RPMI8226 (cell line): ENCODE data around the gene FHOD3.
"Not testable (repeated sequence)": the region's sequence is repeated elsewhere in the genome, so short reads cannot be mapped to it uniquely, and the experiment has no call there.

Experiments
- DNase-seq: peaks from one replicate; pipeline ENCODE4 v3.0.0-alpha.2; 2015

The FHOD3 gene

GRCh38 chr18:36352384-36352783 lies 54.9 kb downstream of the FHOD3 start:
- DNase-seq: no peak

DNA sequence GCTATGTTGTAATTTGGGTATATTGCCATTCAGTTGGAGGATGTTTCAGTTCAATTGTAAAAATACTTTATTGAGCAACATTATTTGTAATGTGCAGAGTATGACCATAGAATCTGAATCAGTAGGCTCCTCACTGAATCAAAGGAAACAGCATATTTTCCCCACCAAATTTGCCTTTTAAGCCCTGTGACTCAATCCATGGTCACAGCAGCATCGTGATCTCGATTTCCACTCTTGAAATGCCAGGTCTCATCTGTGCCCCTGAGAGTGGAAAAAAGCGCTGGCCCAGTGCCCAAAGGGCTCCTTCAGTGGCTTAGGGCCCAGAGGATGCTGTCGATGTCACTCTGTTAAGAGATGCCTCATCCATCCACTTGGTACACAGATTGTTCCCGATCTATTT lies 57.5 kb downstream of the FHOD3 start:
- no peak for DNase-seq

DNA sequence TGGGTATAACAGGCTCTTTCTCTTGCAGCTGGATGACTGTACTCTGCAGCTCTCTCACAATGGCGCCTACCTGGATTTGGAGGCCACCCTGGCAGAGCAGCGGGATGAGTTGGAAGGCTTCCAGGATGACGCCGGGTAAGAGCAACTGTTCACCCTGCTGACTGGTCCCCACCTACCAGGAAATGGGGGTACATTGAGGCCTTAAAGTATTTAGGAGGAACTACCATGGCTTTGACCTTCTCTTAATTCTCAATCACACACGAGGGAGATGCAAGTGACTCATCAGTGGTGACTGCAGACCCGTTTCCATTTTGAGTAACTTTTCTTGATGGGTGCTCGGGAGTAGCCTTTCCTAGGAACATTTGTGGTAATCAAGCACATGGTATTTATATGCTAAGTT lies 58.0 kb downstream of the FHOD3 start:
- DNase-seq: no peak

GRCh38 chr18:36356741-36357140 lies 59.2 kb downstream of the FHOD3 start:
- not testable (repeated sequence) for DNase-seq

DNA sequence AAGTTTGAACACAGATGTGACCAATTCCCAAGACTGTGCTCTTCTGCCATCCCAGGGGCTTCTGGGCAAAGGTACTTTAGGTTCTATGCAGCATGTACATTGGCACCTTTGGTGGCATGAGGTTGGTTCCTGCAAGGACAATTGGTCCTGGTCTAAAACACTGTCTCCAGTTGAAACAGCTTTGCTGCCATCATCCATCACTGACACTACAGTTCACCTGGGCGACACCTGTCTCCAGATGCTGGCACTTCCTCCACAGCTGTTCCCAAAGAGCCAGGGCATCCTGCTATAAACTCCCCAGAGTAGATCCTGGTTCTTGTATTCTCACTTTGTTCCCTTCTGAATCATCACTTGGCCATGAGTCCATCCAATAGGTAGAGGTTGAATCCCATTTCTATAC lies 60.6 kb downstream of the FHOD3 start:
- no peak for DNase-seq

DNA sequence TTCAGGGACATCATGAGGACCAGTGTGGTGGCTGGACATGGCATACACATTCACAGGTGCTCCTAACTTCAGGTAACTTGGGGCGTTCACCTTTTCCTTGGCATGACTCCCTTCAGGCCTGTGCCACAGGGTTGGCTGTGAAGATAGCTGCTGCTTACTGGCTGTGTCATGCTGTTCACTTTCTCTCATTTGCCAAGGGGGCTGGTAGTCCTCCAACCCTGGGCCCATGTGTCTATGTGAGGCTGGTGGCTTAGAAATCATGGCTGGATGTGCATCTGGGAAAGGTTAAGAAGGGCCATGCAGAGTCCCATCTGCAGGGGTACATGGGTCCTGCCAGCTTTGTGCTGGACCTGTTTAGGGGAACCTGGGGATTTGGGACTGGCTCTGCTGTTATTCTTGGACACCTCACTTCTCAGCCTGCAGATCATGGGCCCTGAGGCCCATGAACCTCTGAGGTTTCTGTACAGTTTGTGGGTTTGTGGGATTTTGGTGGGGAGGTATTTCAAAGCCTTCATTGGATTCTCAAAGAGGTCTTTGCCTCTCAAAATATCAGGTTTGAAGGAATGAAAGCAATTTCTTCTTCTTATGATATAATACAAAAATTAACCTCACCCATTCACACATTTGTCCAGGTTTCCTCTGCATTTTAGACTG lies 62.9 kb downstream of the FHOD3 start:
- peak; percentile 26 for DNase-seq

- no peak for DNase-seq
Observed at GRCh38 chr18:36364911-36365624, 67.6 kb downstream of the FHOD3 start.

DNA sequence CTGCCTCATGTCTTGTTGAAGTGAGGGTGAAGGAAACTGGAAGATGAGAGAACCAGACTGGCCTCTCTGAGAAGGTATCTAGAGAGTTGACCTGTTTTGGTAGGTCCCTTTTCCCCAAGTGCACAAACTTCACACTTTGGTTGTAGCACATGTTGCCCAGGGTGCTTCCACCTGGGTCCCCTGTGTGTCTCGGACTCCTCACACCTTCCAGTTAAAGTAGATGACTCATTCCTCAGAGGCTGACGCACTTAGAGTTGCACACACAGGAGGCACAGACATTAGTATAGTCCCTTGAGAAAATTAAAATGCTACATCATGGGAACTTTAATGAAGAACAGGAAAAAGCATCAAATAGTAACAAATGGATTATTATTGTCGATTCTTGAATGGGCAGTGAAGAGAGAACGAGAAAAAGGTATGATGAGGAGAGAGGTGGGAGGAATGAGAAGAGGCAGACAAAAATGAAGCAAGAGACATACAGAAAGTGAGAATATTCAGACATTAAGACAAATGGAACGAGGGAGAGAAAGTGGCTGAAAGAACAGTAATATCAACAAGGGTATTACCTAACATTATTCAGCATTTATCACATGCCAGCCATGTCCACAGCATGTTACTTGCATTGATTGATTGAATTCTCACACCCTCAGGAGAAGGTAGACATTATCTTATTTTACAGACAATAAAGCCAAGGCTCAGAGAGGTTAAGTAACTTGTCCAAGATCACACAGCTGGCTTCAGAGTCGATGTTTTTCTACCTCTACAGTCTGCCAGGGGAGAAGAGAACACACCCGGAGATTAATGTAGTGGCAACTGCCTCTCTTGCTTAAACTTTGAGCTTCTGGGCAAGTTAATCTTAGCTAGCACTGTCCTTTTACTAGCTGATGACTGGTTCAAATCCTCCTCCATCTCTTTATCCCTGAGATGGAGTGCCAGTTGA lies 68.6 kb downstream of the FHOD3 start:
- DNase-seq: no peak

- DNase-seq: no peak
Observed at GRCh38 chr18:36366994-36367839, 69.7 kb downstream of the FHOD3 start.

DNA sequence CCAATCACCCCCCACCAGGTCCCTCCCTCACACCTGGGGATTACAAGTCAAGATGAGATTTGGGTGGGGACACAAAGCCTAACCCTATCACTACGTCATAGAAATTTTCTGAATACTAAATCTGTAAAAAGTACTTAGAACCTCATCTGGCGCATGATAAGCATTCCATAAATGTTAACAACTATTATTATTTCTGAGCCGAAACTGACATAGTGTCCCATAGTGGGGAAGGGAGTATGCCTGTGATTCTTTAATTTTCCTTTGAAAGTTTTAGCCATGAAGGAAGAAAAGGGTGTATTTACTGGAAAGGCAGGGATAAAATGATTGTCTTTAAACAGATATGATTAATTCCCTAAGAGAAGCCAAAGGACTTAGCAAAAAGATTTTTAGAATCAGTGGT lies 71.4 kb downstream of the FHOD3 start:
- no peak for DNase-seq

- DNase-seq: peak; percentile 10
Observed at GRCh38 chr18:36372903-36373311, 75.4 kb downstream of the FHOD3 start.

GRCh38 chr18:36374262-36374661 lies 76.7 kb downstream of the FHOD3 start:
- DNase-seq: no peak

DNA sequence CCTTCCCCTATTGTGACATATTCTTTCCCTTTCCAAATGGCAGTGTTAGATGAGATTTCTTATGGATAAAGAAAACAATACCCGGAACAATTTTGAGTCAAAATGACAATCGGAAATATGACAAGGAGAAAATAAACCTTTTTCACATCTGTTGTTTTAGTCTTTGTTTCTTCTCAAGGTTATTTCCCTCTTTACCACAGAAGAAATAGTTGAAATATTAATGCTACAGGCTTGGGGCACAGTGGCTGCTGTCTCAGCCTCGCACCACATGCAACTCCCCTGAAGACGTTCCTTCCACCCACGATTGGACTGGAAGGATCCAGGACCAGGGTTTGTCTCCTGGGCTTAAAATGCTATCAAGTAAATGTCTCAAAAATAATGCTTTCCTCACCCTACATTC lies 77.6 kb downstream of the FHOD3 start:
- DNase-seq: no peak

DNA sequence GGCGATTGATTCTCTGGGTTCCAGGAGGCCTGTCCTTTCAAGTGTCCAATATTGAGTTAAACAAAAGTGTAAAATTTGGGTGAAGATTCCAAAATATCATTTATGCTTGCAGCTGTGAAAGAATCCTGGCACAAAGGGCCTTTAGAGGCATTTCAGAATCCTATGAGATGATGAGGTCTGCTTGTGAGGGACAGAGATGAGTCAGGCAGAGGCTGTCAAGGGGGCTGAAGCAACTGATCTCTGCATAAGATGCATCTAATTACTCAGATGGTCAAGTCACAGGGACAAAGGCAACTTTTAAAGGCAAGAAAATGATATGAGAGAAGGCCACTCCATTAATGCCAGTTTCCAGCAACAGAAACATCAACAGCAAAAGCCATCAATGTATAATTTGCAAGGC lies 78.8 kb downstream of the FHOD3 start:
- DNase-seq: no peak

GRCh38 chr18:36377626-36378025 lies 80.1 kb downstream of the FHOD3 start:
- DNase-seq: no peak

DNA sequence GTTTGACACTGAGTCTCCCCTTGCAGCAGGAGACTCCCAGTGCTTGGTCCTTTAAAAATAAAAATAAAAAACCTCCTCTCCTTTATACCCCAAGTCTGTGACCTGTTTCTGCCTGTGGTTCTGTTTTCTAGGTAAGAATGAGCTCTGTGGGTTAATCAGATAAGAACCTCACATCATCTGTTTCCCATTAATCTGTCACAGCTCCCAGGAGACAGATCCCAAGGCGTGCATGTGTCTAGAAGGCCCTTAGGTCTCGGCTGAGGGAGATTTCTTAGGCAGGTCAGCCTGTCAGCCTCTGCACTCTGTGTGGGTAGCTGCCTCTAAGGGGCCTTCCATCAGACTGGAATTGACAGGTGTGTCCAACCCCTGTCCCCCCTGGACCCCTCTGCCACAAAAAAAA lies 80.7 kb downstream of the FHOD3 start:
- no peak for DNase-seq

DNA sequence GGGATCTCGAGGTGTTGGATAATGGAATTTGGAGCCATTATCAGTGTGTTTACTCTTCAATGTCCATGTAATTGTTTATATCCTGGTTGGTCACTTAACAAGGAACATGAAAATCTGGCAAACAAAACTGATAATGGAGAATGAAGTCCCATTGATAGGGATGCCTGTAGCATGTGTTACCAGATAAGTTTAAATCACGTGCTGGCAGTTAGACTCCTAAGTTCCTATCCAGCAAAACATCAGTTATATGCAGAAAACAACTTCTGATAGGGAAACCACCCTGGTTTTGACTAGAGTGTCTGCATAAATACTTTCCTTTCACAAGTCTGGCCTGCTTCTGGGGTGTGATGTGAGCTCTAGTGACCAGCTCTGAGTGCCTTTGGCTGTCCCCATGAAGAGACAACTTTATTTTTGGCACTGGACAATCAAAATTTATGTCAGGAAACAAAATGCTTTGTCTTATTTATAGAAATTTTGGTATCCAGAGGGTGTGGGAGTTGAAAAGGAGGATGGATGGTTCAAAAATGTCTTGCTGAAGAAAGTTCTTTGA lies 82.0 kb downstream of the FHOD3 start:
- no peak for DNase-seq

DNA sequence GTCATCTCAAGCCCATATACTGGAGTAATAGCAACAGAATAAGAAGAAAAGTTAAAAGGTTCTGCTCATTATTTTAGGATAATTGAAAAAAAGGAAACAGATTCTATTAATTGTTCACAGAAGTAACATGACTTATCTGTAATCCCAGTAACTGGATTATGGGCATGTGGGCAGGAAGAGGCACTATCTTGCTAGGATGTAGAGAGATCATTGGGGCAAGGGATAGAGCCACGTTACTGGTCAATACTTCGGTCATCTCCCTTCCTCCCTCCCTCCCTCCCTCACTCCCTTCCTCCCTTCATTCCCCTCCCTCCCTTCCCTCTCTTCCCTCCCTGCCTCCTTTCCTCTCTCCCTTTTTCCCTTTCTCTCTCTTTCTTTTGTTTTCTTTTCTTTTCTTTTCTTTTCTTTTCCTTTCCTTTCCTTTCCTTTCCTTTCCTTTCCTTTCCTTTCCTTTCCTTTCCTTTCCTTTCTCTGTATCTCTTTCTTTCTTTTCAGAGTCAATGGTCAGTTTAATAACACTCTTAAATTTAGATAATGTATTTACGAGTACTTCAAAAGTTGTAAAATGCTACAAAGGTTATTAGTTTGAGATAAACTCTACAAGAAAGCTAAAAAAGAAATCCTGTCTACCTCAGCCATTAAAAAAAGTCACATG lies 82.8 kb downstream of the FHOD3 start:
- no peak for DNase-seq

- no peak for DNase-seq
Observed at GRCh38 chr18:36381075-36381474, 83.6 kb downstream of the FHOD3 start.

DNA sequence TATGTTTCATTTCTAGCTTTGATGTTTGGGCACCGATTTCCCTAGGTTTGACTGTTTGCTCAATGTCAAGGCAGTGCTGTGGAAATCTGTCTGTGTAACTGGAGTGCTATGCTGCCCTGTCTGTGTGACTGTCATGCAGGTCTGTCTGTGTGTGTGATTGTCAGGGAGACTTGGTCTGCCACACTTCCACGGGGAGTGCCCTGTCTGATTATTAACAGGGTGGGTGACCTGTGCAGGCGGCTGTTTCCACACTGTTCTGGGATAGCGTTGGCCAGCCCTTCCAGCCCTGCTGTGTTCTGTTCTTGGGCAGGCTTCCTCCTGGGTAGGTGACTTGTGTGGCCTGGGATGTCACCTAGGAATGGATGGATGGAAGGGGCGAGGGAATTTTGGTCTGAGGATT lies 85.3 kb downstream of the FHOD3 start:
- DNase-seq: no peak

DNA sequence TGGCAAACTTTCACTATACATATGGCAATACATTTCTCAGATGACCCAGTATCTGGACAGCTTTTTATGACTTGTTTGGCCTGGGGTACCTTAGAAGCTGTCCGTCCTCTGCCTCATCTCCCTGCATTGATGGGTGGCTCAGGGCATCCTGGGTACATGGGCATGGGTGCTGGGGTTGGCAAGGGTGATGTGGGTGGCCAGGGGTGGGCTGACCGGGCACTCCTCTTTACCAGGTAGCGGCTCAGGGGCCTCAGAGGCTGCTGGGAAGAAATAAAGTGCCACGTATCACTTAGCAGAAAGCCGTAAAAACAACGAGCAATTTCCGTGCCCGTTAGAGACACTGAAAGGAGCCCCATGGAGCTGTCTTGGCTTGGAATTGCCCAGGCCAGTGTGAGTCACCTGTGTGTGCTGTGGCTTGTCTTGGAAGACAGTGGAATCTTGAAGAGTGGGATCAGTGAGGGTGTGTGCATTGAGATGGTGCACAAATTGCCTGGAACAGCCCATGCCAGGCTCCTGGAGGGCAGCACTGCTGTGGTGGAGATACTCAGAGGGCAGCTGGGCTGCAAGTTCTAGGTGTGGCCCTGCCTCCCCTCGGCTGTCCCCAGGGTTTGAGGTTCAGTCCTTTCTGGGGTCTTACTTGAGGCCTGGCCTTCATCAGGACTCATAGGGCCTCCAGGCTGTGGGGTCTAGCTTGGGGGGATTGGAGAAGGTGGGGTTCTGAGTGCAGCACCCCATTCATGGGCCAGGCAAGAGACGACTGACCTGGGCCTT lies 88.8 kb downstream of the FHOD3 start:
- no peak for DNase-seq
